ENCODE results near the gene NEUROD6.

- TF ChIP-seq CTCF (conservative IDR thresholded peaks at IDR 0.05; ENCODE audit: low read depth in 2 of 2) (no peak), EZH2phosphoT487 (IDR thresholded peaks at IDR 0.05; ENCODE audit: unreplicated experiment) (no peak), EZH2 (IDR thresholded peaks at IDR 0.05; ENCODE audit: low read depth, unreplicated experiment) (no peak), POLR2AphosphoS5 (IDR thresholded peaks at IDR 0.05; ENCODE audit: low read depth) (no peak), JUNB (IDR thresholded peaks at IDR 0.05; ENCODE audit: unreplicated experiment) (no peak), NANOG (IDR thresholded peaks at IDR 0.05; ENCODE audit: borderline replicate concordance) (no peak), CREB1 (CRISPR knock-in tag; IDR thresholded peaks at IDR 0.05; ENCODE audit: low read depth) (no peak), ZNF331 (CRISPR knock-in tag; IDR thresholded peaks at IDR 0.05; ENCODE audit: low read depth) (no peak), REST (IDR thresholded peaks at IDR 0.05; ENCODE audit: unreplicated experiment) (no peak), STAT1 (IDR thresholded peaks at IDR 0.05; ENCODE audit: unreplicated experiment) (no peak), ZNF462 (CRISPR knock-in tag; IDR thresholded peaks at IDR 0.05) (no peak), ZNF114 (CRISPR knock-in tag; IDR thresholded peaks at IDR 0.05) (no peak)
- TF ChIP-seq, protein P1, sequence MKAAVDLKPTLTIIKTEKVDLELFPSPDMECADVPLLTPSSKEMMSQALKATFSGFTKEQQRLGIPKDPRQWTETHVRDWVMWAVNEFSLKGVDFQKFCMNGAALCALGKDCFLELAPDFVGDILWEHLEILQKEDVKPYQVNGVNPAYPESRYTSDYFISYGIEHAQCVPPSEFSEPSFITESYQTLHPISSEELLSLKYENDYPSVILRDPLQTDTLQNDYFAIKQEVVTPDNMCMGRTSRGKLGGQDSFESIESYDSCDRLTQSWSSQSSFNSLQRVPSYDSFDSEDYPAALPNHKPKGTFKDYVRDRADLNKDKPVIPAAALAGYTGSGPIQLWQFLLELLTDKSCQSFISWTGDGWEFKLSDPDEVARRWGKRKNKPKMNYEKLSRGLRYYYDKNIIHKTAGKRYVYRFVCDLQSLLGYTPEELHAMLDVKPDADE (IDR thresholded peaks at IDR 0.05) = no peak
Observed at GRCh38 chr7:31307972-31308371, 32.6 kb downstream of the NEUROD6 start.

Data from GM23338 (cell line).